Neural cell (in vitro differentiated cells): ENCODE measurements around the gene HBQ1.

Experiments used
- CTCF ChIP-seq: fragments of 450-650 bp; IDR thresholded peaks from 2 replicates; pipeline ENCODE4 v1.5.1; 2014; ENCODE audit warnings: antibody characterized with exemption, mild to moderate bottlenecking, moderate library complexity; ENCODE audit not compliant: poor library complexity, severe bottlenecking
- EP300 ChIP-seq: fragments of 450-650 bp; conservative IDR thresholded peaks from 2 replicates; pipeline ENCODE4 v1.6.1; 2014; ENCODE audit warnings: antibody characterized with exemption, mild to moderate bottlenecking, moderate library complexity; ENCODE audit not compliant: poor library complexity, severe bottlenecking
- EZH2 ChIP-seq: fragments of 200-600, 300-800 bp; shearing (Covaris generic), sonication (generic); IDR thresholded peaks from 2 replicates; pipeline ENCODE4 v1.6.1; 2014; ENCODE audit warnings: antibody characterized with exemption, low read length, borderline replicate concordance, mild to moderate bottlenecking; ENCODE audit not compliant: insufficient read depth, poor library complexity, severe bottlenecking
- POLR2AphosphoS5 ChIP-seq: IDR thresholded peaks from 2 replicates; pipeline ENCODE4 v1.6.1; 2012
- RAD21 ChIP-seq: fragments of 450-650 bp; conservative IDR thresholded peaks from 2 replicates; pipeline ENCODE4 v1.6.1; 2014; ENCODE audit warnings: antibody characterized with exemption, mild to moderate bottlenecking, moderate library complexity
- SMC3 ChIP-seq: fragments of 450-650 bp; conservative IDR thresholded peaks from 2 replicates; pipeline ENCODE4 v1.6.1; 2014; ENCODE audit warnings: antibody characterized with exemption, mild to moderate bottlenecking, moderate library complexity; ENCODE audit not compliant: poor library complexity

GRCh38 chr16:167122-167690 lies 13.1 kb upstream of the HBQ1 start:
- TF ChIP-seq EZH2 (no peak), RAD21 (no peak), CTCF (no peak), SMC3 (no peak), EP300 (no peak), POLR2AphosphoS5 (no peak)
